Inflammatory macrophage treated with lipopolysaccharide for 4 hours (primary cell): ENCODE measurements around the gene PKNOX1.
"Not testable (repeated sequence)": the region's sequence is repeated elsewhere in the genome, so short reads cannot be mapped to it uniquely, and the experiment has no call there.

ENCODE experiments used
- DNase-seq: peaks from one replicate; pipeline ENCODE4 v3.0.0-alpha.2; 2020

Gene PKNOX1

GRCh38 chr21:43021191-43021590 lies 46.8 kb downstream of the PKNOX1 start:
- DNase-seq: no peak

DNA sequence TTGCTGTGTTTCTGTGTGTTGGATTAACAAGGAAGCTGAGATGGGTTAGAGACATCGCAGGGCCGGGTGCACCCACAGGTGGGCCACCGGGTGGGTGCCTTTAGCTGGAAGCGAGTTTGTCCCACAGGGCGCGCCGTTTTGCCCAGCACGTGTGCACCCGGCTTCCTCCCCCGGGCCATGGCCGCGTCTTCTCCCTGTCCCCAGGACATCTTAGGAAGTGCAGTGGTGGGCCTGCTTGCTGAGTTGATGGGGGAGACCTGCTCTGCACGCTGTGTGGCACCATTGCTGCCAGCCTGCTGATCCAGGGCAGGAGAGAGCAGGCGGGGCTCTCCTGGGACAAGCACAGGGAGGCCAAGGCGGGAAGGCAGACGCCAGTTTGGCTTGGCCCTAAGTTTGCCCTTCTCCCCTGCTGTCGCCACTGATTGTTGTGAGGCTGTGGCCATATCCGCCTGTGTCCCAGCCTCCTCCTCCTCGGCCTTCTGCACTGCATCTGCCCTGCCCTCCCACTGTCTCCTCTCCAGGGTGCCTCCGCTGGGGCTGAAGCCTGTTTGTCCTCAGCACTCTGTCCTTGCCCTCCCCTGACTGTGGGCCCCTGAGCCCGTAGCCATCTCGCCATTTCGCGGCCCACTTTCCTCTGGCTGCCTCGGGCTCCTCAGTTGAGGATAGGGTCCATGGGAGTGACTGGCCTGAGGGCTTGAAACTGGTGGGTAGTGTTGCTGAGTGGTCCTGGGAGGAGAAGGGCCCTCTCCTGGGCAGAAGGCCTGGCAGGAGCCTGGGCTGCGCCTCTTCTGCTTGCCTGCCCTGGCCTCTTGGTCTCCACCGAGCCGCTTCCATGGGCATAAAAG lies 47.6 kb downstream of the PKNOX1 start:
- DNase-seq: no peak

DNA sequence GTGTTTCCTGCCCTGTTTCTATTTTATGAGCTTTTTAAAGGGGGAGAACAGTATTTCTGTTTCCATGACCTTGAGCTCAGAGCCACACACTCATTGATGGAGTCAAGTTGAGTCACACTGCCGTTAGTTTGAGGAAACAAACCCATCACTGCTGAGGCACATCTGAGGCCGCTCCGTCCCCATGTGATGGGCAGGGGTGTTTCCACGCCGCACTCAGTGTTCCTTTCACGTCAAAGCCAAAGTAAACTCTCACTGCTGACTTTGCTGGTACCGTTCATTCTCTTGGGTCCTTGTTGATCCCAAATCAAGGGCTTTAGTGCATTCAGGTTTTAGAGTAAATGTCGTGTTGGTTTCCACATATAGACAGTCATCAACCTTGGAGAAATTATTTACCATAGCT lies 48.8 kb downstream of the PKNOX1 start:
- DNase-seq: no peak

- no peak for DNase-seq
Observed at GRCh38 chr21:43024439-43025136, 50.2 kb downstream of the PKNOX1 start.

- no peak for DNase-seq
Observed at GRCh38 chr21:43025636-43026180, 51.3 kb downstream of the PKNOX1 start.

- no peak for DNase-seq
Observed at GRCh38 chr21:43027846-43028731, 53.7 kb downstream of the PKNOX1 start.

DNA sequence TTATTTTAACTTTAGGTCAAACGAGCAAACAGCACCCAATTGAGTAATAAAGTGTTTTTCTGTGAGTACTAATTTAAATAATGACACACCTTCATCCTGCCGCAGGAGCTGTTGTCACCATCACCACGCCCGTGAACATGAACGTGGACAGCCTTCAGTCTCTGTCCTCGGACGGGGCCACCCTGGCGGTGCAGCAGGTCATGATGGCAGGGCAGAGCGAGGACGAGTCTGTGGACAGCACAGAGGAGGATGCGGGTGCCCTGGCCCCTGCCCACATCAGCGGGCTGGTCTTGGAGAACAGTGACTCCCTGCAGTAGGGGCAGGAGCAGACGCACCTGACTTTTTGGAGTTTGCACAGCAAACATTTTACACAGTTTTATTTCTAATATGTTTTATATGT lies 55.4 kb downstream of the PKNOX1 start:
- DNase-seq: no peak

DNA sequence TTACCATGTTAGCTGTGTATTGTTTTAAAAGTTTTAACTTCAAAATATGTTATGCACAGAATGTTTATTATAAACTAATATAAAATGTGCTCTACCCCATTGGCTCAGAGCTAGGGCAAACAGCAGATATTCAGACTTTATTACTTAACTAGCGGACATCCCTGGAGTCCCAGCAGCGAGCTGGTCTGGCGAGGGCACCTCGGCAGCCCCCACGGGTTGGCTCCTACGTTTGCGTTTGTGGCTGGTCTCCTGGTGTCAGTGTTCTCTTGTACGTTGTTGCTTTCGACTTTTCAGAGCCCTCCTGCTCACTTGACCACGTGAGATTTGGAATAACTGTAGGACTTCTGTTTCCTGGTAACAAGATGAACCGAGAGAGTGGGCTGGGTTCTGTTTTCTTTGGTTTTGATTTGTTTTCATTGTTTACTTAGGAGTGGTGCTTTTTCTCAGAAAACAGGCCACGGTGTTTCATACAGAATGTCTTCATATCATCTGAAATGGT lies 56.8 kb downstream of the PKNOX1 start:
- no peak for DNase-seq

GRCh38 chr21:43034101-43034500 lies 59.7 kb downstream of the PKNOX1 start:
- no peak for DNase-seq

- DNase-seq: no peak
Observed at GRCh38 chr21:43034826-43035225, 60.5 kb downstream of the PKNOX1 start.

DNA sequence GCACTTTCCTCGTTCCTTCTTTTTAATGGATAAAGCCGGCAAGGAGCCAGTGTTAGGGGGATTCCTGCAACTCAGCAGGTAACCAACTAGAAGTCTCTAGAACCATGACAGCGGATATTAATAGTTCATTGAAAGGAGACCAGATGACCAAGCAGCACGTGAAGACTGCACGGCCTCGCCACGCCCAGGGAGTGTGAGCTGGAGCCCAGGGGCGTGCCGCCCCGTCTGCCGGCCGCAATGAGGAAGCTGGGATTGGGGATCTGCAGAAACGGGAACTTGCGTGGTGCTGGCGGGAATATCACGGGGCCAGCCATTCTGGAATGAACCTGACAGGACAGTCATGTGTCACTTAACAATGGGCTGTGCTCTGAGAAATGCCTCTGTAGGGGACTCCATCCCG lies 62.5 kb downstream of the PKNOX1 start:
- not testable (repeated sequence) for DNase-seq

- not testable (repeated sequence) for DNase-seq
Observed at GRCh38 chr21:43037918-43038658, 63.7 kb downstream of the PKNOX1 start.

DNA sequence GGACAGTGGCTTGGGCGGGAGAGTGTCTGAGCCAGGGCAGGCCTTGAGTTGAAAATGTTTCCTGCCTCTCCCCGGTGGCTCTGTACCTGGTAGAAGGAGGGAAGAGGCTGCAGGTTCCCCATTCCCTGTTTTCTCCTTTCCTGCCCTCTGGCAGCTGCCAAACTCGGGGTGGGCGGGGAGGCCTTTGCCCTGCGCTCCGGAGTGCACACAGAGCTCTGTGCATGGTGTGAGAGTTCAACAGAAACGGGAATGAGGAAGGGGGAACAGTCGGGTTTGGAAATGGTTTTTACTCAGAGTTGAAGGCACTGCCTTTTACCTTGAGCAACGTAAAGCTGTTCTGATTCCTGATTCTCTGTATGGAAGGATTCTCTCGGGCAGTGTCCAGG lies 64.3 kb downstream of the PKNOX1 start:
- peak; percentile 7 for DNase-seq

DNA sequence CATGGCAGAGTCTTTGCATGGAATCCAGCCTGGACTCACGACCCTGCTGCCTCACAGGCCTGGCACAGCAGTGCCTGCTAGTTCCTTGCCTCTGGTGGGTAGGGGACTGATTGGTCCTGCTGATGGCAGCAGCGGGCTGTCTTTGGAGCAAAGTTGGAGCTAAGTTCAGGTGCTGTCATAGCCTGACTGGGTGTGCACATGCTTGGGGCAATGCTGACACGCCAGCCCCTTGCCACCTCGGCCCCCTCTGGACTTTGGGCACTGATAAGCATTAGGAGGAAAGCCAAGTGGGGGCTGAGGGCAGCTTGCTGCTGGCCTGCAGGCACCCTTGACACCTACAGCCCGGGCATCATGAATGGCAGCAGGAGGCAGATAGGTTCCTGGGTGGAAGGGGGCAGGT lies 67.8 kb downstream of the PKNOX1 start:
- DNase-seq: not testable (repeated sequence)

GRCh38 chr21:43043291-43043690 lies 68.9 kb downstream of the PKNOX1 start:
- DNase-seq: not testable (repeated sequence)

GRCh38 chr21:43044547-43044946 lies 70.2 kb downstream of the PKNOX1 start:
- DNase-seq: not testable (repeated sequence)

DNA sequence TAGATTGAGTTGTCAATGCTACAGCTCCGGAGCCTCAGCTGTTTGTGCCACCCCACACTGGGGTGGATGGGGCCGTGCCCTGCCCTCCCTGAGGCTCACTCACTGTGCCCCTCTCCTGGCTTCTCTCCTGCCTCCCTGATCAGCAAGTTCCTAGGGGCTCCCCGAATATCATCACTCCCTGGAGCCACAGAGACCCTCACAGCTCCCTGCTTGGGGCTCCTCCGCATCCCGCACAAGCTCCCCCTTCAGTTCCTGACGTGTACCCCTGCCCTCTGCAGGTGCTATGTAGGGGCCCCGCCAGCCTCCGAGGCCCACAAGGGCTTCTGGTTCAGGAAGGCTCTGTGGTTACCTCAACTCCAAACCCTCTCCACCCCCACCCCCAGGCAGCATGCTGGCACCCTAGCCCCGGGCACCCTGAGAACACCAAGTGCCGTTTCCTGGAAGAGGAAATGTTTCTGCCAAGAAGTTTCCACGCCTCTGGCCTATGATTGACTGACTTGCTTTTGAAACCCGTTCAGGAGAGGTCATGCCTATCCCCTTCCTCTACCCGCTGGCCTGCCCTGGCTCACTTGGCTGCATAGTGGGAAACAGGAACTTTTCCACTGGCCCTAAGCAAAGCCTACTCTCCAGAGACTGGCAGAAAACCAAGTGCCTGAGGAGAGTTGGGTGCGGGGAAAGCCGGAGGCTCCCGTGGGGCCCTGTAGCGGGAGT lies 71.0 kb downstream of the PKNOX1 start:
- DNase-seq: not testable (repeated sequence)

GRCh38 chr21:43045876-43046821 lies 71.8 kb downstream of the PKNOX1 start:
- not testable (repeated sequence) for DNase-seq

GRCh38 chr21:43053112-43053511 lies 78.8 kb downstream of the PKNOX1 start:
- DNase-seq: not testable (repeated sequence)
